Esophagus squamous epithelium (tissue), 4 donors: ENCODE results near the gene C1GALT1C1L. TPM values are rescaled to one million over a fixed set of nuclear protein-coding genes. Genes with fewer than 3 reads are reported as not detected.

Experiments
- total RNA-seq, 4 donors: library from RNA; depleted of rRNA; stranded (reverse); fragments of >200 nt; gene quantifications; one replicate each; pipeline ENCODE4 v1.1.0, GENCODE V29; 2016

C1GALT1C1L gene
- total RNA-seq, 4 donors from 2014 or later: 0.38 TPM; not detected in 3

Other genes starting within 250 kb of the C1GALT1C1L start
- gene THADA, start 80.4 kb downstream of the C1GALT1C1L start, total RNA-seq: 10 to 100 TPM; 14.0 to 32.2 (median 21.0) TPM
- gene PLEKHH2, start 39.2 kb downstream of the C1GALT1C1L start, total RNA-seq: 10 to 100 TPM in 2 of 4 donors, 1 to 10 TPM in 2; 1.7 to 25.7 (median 8.3) TPM
- gene DYNC2LI1, start 97.6 kb upstream of the C1GALT1C1L start, total RNA-seq: 10 to 100 TPM in 3 of 4 donors, 1 to 10 TPM in 1; 9.4 to 19.1 (median 14.4) TPM
- not detected for gene ABCG5, start 162.4 kb upstream of the C1GALT1C1L start, total RNA-seq
- not detected for gene ABCG8, start 162.5 kb upstream of the C1GALT1C1L start, total RNA-seq